H1 (cell line): ENCODE results near the gene MEIS2. TPM values are rescaled to one million over a fixed set of nuclear protein-coding genes. Genes with fewer than 3 reads are reported as not detected.
A peak's percentile ranks its signal among the peaks of the same experiment; 100 is the strongest.

Experiments used
- CTCF ChIA-PET: fragments of 300-600 bp; sonication (Branson Sonifier 250); formaldehyde crosslinking; loops from one replicate; lab custom pipeline; 2021; ENCODE audit not compliant: partially characterized antibody; lab: Charles Lee
- POLR2A ChIA-PET: fragments of 300-600 bp; sonication (Branson Sonifier 250); formaldehyde crosslinking; loops from one replicate; lab custom pipeline; 2021; ENCODE audit warnings: inconsistent platforms; ENCODE audit not compliant: partially characterized antibody; lab: Charles Lee
- DNase-seq, 2 experiments: peaks; one replicate each; pipeline versions ENCODE4 v3.0.0 to v3.0.0-alpha.2; 2010 to 2022; ENCODE audit warnings: low spot score in 2 of 2, low read depth in 1 of 2, mixed read lengths in 1 of 2
- FAIRE-seq: peaks from 2 replicates; lab custom pipeline; 2011; peaks lifted over from hg19 to GRCh38; lab: Jason Lieb, UNC
- H2AFZ ChIP-seq: 2 replicates; pipeline ENCODE4 v1.8.1; 2012; ENCODE audit warnings: low read length, inconsistent platforms
- H2AK5ac ChIP-seq: 2 replicates; pipeline ENCODE4 v1.6.1; 2013; ENCODE audit warnings: low read depth, low read length
- H2BK120ac ChIP-seq: replicated peaks from 2 replicates; pipeline ENCODE3; 2013; ENCODE audit warnings: low read depth, low read length, inconsistent platforms
- H2BK12ac ChIP-seq: 2 replicates; pipeline ENCODE4 v1.6.1; 2013; ENCODE audit warnings: low read depth, low read length
- H2BK15ac ChIP-seq: 2 replicates; pipeline ENCODE4 v1.6.1; 2013; ENCODE audit warnings: low read length
- H2BK20ac ChIP-seq: 2 replicates; pipeline ENCODE4 v1.6.1; 2013; ENCODE audit warnings: low read length
- H2BK5ac ChIP-seq: 2 replicates; pipeline ENCODE4 v1.6.1; 2013; ENCODE audit warnings: low read depth, low read length
- H3K14ac ChIP-seq: 2 replicates; pipeline ENCODE4 v1.6.1; 2013; ENCODE audit warnings: inconsistent platforms; ENCODE audit not compliant: insufficient read length
- H3K18ac ChIP-seq: 2 replicates; pipeline ENCODE4 v1.6.1; 2013; ENCODE audit warnings: low read length; ENCODE audit errors: extremely low read depth
- H3K23ac ChIP-seq: 2 replicates; pipeline ENCODE4 v1.6.1; 2013; ENCODE audit warnings: inconsistent platforms; ENCODE audit not compliant: insufficient read length
- H3K23me2 ChIP-seq: 2 replicates; pipeline ENCODE4 v1.6.1; 2013; ENCODE audit warnings: low read depth, low read length
- H3K27ac ChIP-seq: 2 replicates; pipeline ENCODE4 v1.6.1; 2011; ENCODE audit warnings: low read depth, low read length, inconsistent platforms
- H3K27me3 ChIP-seq, 4 experiments: replicated peaks in 1 of 4; 1 replicate in 1 of 4; 2 replicates in 3 of 4; pipeline versions ENCODE4 v1.6.1 to v1.8.1; 2011 to 2013; ENCODE audit warnings: low read length in 3 of 4, mild to moderate bottlenecking in 3 of 4, inconsistent platforms in 2 of 4, mixed read lengths in 2 of 4, moderate library complexity in 1 of 4; ENCODE audit not compliant: control insufficient read depth in 3 of 4, insufficient read depth in 3 of 4; ENCODE audit errors: extremely low read depth in 1 of 4
- H3K36me3 ChIP-seq, 4 experiments: 2 replicates each; pipeline versions ENCODE4 v1.6.1 to v1.8.1; 2011 to 2013; ENCODE audit warnings: mild to moderate bottlenecking in 4 of 4, low read length in 3 of 4, moderate library complexity in 2 of 4, control low read depth in 1 of 4, inconsistent platforms in 1 of 4; ENCODE audit not compliant: insufficient read depth in 4 of 4, control insufficient read depth in 2 of 4
- H3K4ac ChIP-seq: replicated peaks from 2 replicates; pipeline ENCODE3; 2013; ENCODE audit warnings: low read length, low read depth, mixed read lengths, inconsistent platforms; ENCODE audit not compliant: insufficient read length
- H3K4me1 ChIP-seq, 4 experiments: replicated peaks in 1 of 4; 1 replicate in 1 of 4; 2 replicates in 3 of 4; pipeline versions ENCODE4 v1.6.1 to v1.8.1; 2011 to 2013; ENCODE audit warnings: low read length in 3 of 4, inconsistent platforms in 2 of 4, mixed read lengths in 1 of 4; ENCODE audit not compliant: insufficient read depth in 4 of 4, control insufficient read depth in 3 of 4
- H3K4me2 ChIP-seq, 2 experiments: 2 replicates each; pipeline versions ENCODE4 v1.6.1 to v1.8.1; 2011 to 2013; ENCODE audit warnings: low read depth in 2 of 2, low read length in 2 of 2, control low read depth in 1 of 2, inconsistent platforms in 1 of 2, mild to moderate bottlenecking in 1 of 2; ENCODE audit not compliant: insufficient read depth in 1 of 2
- H3K4me3 ChIP-seq, 4 experiments: fragments of 200-600, 300-600 bp in 1 of 4; sonication (generic), shearing (Covaris generic), sonication (Bioruptor Twin) in 1 of 4; 2 replicates each; pipeline versions ENCODE4 v1.5.1 to v1.8.1; 2011 to 2016; ENCODE audit warnings: low read length in 4 of 4, low read depth in 3 of 4, control low read depth in 2 of 4, inconsistent platforms in 2 of 4, mild to moderate bottlenecking in 2 of 4, mixed read lengths in 1 of 4, moderate library complexity in 1 of 4; ENCODE audit not compliant: insufficient read depth in 2 of 4; ENCODE audit errors: extremely low read depth in 1 of 4
- H3K56ac ChIP-seq: replicated peaks from 2 replicates; pipeline ENCODE3; 2013; ENCODE audit warnings: low read depth, mild to moderate bottlenecking, mixed read lengths, low read length, inconsistent platforms; ENCODE audit not compliant: insufficient read length
- H3K79me1 ChIP-seq: 2 replicates; pipeline ENCODE4 v1.6.1; 2013; ENCODE audit warnings: low read depth, low read length, control low read depth
- H3K79me2 ChIP-seq, 2 experiments: 2 replicates each; pipeline versions ENCODE4 v1.6.1 to v1.8.1; 2012 to 2013; ENCODE audit warnings: low read length in 2 of 2, mild to moderate bottlenecking in 2 of 2, inconsistent platforms in 1 of 2; ENCODE audit not compliant: insufficient read depth in 2 of 2, control insufficient read depth in 1 of 2
- H3K9ac ChIP-seq, 4 experiments: replicated peaks in 1 of 4; 1 replicate in 1 of 4; 2 replicates in 3 of 4; pipeline versions ENCODE4 v1.6.1 to v1.8.1; 2011 to 2013; ENCODE audit warnings: low read depth in 3 of 4, low read length in 3 of 4, control low read depth in 2 of 4, mild to moderate bottlenecking in 2 of 4, moderate library complexity in 2 of 4, inconsistent platforms in 1 of 4; ENCODE audit errors: extremely low read depth in 1 of 4
- H3K9me3 ChIP-seq, 2 experiments: 2 replicates each; pipeline versions ENCODE4 v1.6.1 to v1.8.1; 2012 to 2013; ENCODE audit warnings: mild to moderate bottlenecking in 2 of 2, moderate library complexity in 2 of 2, control low read depth in 1 of 2, inconsistent platforms in 1 of 2, low read depth in 1 of 2, low read length in 1 of 2, mixed read lengths in 1 of 2; ENCODE audit not compliant: insufficient read depth in 2 of 2
- H4K20me1 ChIP-seq, 2 experiments: replicated peaks in 1 of 2; 2 replicates each; pipeline versions ENCODE3 to v1.8.1; 2011 to 2013; ENCODE audit warnings: inconsistent platforms in 2 of 2, low read length in 2 of 2, mild to moderate bottlenecking in 1 of 2; ENCODE audit not compliant: insufficient read depth in 2 of 2, control insufficient read depth in 1 of 2
- H4K5ac ChIP-seq: 2 replicates; pipeline ENCODE4 v1.6.1; 2013; ENCODE audit warnings: low read length, low read depth, mixed read lengths, inconsistent platforms; ENCODE audit not compliant: insufficient read length
- H4K8ac ChIP-seq: 2 replicates; pipeline ENCODE4 v1.8.0; 2013; ENCODE audit warnings: mild to moderate bottlenecking, moderate library complexity, low read length, inconsistent platforms; ENCODE audit not compliant: insufficient read depth; ENCODE audit errors: extremely low read depth
- H4K91ac ChIP-seq: replicated peaks from 2 replicates; pipeline ENCODE3; 2013; ENCODE audit warnings: low read length, mixed read lengths, inconsistent platforms; ENCODE audit not compliant: insufficient read length
- CBX5 ChIP-seq: fragments of 300-800, 300-1000 bp; sonication (generic); IDR thresholded peaks from 2 replicates; pipeline ENCODE4 v1.7.1; 2016; ENCODE audit warnings: antibody characterized with exemption, low read length, low read depth
- TCF12 ChIP-seq: IDR thresholded peaks from 2 replicates; pipeline ENCODE4 v1.6.1; 2011; ENCODE audit warnings: low read depth, mild to moderate bottlenecking, low read length
- WGBS, 2 experiments: shearing (Covaris generic) in 1 of 2; methylation state at CpG; one replicate each; pipeline versions ENCODE4 v1.1.6 to v1.1.7; 2013 to 2015; ENCODE audit warnings: low lambda C conversion rate in 2 of 2, mixed read lengths in 2 of 2, inconsistent platforms in 1 of 2, low coverage in 1 of 2, missing lambda C conversion rate in 1 of 2; ENCODE audit not compliant: insufficient replicate concordance in 2 of 2, insufficient coverage in 1 of 2, insufficient read length in 1 of 2; ENCODE audit errors: extremely low coverage in 1 of 2, missing lambda C conversion rate in 1 of 2; 5-methylcytosine and 5-hydroxymethylcytosine counted together
- polyA plus RNA-seq, 7 experiments: library from polyadenylated mRNA; depleted of rRNA in 3 of 7; stranded (reverse) in 5 of 7; unstranded in 2 of 7; fragments of >200 nt in 5 of 7; fragments of 200-250 nt in 2 of 7; gene quantifications; 1 replicate in 5 of 7; 2 replicates in 1 of 7; 4 replicates in 1 of 7; pipeline versions ENCODE4 v1.2.1 to v1.2.3, GENCODE V29; 2011 to 2013; ENCODE audit warnings: missing spikeins in 2 of 7, mixed read lengths in 2 of 7
- total RNA-seq: library from RNA; stranded (reverse); fragmentation: NEBNext Ultra II Directional; extraction: Animal tissue kit (Norgen Biotek cat#: 25700); gene quantifications from 2 replicates; pipeline ENCODE4 v1.2.1, GENCODE V29; 2021

Gene MEIS2
- total and polyA plus RNA-seq, 2 of the 8 experiments (the other 6 are each of a cell fraction or from before 2014, with no cell fraction given) = 0.22 to 1.2 TPM

- POLR2A ChIA-PET = interaction anchor here (0.8 kb wide), 2 partner anchors 10 to 586 kb away, joined by 4 to 6 read pairs; no protein-coding TSS in a partner anchor
- 57% methylated on average over 5 of the region's 5 CpGs; no CpG with 5 or more reads in 1 of the 2 experiments for WGBS, 2 experiments
- Histone ChIP-seq H4K91ac (no peak overlapping the region), H3K23ac (no peak overlapping the region), H2BK20ac (no peak overlapping the region), H3K9me3 (no peaks in the 10 kb centered on the region; a peak in 1 of 4 replicates), H3K56ac (no peak overlapping the region), H2AFZ (no peak overlapping the region), H3K36me3 (no peaks in the 10 kb centered on the region), H4K20me1 (peaks cover 2 to 3% of the 10 kb centered on the region in 2 experiments), H3K4me2 (no peak overlapping the region), H3K9ac (no peak overlapping the region; a peak in 1 of 7 replicates), H3K79me1 (no peaks in the 10 kb centered on the region), H3K4me1 (peaks cover 4 to 15% (median 8%) of the 10 kb centered on the region in 4 experiments), H2AK5ac (no peak overlapping the region), H4K8ac (no peak overlapping the region), H3K4me3 (no peak overlapping the region; a peak in 1 of 8 replicates), H3K27me3 (peaks cover 32 to 57% (median 48%) of the 10 kb centered on the region in 4 experiments), H2BK12ac (no peak overlapping the region; the same call in 1 of the 2 replicates), H3K4ac (no peak overlapping the region), H3K23me2 (peaks cover 11% of the 10 kb centered on the region; the same call in 1 of the 2 replicates), H2BK120ac (no peak overlapping the region), H2BK5ac (no peak overlapping the region), H4K5ac (no peak overlapping the region), H3K27ac (no peak overlapping the region), H3K14ac (no peak overlapping the region), H3K18ac (no peak overlapping the region; the same call in 1 of the 2 replicates), H3K79me2 (no peaks in the 10 kb centered on the region), H2BK15ac (peak overlapping the region; percentile 67; the same call in 1 of the 2 replicates)
- CTCF ChIA-PET = interaction anchor here (0.5 to 2.0 kb wide), 8 partner anchors 10 to 540 kb away, joined by 3 to 14 read pairs (median 4); no protein-coding TSS in a partner anchor
- no peak for FAIRE-seq
- no peak for DNase-seq
- TF ChIP-seq CBX5 (no peak), TCF12 (no peak)
These were observed 12.8 kb upstream of the MEIS2 start for GRCh38 chr15:37112971-37113670.
